NCI-H526 (cell line): ENCODE data around the gene LNP1.

Experiments
- DNase-seq, 2 experiments: peaks; one replicate each; lab custom pipeline; 2025; lab: John Stamatoyannopoulos, UW

Gene LNP1

GRCh38 chr3:100399341-100400071, 1.8 kb upstream of the LNP1 start:
- no peak for DNase-seq

DNA sequence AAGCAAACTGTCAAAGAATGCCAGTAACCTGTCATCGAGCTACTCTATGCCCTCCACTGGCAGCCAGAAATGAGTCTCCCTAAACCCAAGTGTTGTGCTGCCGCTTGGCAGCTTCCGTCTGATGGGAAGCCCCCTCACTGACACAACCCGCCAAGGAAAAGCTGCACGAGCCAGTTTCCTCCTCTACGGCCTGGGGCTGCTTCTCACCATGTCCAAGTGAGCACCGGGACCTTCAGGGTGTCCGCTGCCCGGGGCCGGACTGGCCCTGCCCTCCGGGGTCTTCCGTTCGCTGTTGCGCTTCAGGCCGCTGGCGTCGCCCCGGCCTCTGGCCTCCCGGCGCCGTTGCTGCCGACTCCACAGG, 940 bp upstream of the LNP1 start:
- peak in 1 of 2 experiments; percentile 46 for DNase-seq

- DNase-seq: peak; percentile 61 to 76
These were observed 319 bp downstream of the LNP1 start for GRCh38 chr3:100401674-100402041.

DNA sequence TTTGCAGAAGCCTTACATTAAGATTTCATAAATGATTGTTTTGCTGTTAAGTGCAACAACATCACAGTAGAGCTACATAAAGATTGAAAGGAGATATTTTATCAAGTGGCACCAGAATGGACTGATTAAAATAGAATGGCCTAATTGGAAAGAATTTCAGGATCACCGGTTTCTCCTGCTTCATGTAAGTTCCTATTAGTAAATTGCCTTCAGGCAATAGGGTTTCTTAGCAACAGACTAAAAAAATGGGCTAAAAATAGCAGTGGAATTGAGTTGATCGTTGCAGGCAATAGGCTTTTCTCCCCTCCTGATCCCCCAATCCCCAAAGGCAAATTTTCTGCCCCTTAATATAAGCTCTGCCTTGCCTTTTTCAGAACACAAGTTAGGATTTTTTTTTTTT, 917 bp downstream of the LNP1 start:
- peak; percentile 34 to 41 for DNase-seq

DNA sequence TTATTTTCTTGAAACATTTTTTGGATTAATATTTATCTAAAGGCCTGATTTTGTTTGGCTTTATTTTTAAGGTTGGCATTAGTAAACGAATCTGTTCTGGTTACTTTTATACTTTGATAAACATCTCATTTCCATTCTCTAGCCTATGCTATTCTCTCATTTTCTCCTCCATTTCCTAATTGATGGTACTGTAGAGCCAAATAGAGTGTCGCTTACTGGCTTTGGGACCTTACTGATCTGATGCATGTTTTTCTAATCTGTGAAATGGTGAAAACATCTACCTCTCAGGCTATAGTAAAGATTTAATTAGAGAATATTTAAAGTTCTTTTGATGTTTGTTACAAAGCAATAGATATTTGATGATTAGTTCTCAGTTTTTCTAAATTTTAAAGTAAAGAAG, 1.6 kb downstream of the LNP1 start:
- DNase-seq: peak in 1 of 2 experiments; percentile 15

GRCh38 chr3:100403362-100404249, 2.3 kb downstream of the LNP1 start:
- peak in 1 of 2 experiments; percentile 16 for DNase-seq

- no peak for DNase-seq
These were observed 2.9 kb downstream of the LNP1 start for GRCh38 chr3:100404250-100404548.

GRCh38 chr3:100407164-100407563, 5.8 kb downstream of the LNP1 start:
- DNase-seq: no peak

DNA sequence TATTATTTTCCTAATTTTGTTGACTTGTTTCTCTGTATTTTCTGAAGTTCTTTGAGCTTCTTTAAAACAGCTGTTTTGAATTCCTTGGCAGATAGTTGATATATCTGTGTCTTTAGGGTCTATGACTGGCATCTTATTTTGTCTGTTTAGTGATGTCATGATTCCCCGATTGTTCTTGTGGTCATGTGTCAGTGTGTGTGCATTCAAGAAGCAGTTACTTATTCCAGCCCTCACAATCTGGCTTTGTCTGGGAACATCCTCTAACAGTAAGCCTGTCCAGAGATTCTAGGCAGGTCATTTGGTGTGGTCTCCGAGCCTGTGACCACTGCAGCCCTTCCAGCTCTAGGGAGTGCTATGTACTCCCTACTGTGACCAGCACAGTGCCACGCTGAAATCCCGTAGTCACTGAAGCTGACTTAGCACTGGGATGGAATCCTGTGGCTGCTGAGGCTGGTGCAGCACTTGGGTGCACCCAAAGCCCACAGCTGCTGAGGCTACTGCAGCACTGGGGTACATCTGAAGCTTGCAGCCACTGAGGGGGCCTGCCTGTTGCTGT, 6.7 kb downstream of the LNP1 start:
- no peak for DNase-seq

DNA sequence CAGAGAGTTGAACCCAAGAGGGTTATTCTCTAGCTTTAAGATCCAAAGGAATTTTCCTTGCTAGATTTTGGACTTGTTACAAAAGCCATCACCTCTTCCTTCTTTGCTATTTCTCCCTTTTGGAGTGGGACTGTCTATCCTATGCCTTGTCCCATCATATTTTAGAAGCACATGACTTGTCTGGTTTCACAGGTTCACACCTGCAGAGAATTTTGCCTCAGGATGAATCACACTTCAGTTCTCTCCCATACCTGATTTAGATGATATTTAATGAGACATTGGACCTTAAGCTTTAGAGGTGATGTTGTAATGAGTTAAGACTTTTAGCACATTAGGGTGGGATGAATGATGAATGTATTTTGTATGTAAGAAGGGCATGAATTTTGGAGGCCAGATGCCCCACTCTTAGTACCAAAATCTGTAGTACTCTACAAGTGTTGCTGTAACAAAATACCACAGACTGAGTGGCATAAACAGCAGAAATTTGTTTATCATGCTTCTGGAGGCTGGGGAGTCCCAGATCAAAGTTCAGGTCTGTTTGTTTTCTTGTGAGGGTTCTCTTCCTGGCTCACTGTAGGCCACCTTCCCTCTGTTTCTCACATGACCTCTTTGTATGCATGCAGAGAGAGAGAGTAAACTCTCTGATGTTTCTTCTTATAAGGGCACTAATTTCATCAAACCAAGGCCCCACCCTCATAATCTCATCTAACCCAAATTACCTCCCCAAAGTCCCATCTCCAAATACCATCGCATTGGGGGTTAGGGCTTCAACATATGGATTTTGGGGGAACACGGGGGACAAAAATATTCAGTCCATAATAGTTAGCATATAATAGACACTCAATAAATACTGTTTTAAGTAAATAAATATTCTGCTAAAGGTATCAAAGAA, 10.0 kb downstream of the LNP1 start:
- no peak for DNase-seq

DNA sequence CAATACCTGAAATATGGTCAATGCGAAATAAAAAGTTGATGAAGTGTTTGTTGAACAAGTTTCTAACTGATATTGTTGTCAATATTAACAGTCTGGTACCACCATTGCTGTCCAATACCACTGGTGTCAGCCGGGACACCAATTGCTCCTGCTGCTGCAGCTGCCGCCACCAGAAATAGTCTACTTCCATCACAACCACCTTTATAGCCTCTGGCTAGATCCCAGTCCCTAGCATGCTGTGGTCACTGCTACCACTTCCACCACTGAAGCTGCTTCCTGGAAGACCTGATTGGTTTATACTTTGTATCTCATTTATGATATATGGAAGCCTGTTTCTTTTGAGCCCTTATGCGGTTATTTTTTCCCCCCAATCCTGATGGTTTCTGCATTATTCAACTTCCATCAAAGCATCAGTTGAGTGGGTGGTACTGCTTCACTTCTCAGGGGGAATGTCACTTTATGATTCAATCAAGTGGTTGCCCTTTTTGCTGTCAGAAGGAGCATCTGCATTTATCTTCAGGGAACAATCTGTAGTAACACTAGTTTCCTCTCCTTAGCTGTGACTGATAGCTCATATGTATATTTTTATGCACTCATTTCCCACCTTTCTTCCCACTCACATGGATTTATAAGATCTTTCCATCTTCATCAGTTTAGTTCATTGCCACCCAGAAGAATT, 11.7 kb downstream of the LNP1 start:
- DNase-seq: no peak

DNA sequence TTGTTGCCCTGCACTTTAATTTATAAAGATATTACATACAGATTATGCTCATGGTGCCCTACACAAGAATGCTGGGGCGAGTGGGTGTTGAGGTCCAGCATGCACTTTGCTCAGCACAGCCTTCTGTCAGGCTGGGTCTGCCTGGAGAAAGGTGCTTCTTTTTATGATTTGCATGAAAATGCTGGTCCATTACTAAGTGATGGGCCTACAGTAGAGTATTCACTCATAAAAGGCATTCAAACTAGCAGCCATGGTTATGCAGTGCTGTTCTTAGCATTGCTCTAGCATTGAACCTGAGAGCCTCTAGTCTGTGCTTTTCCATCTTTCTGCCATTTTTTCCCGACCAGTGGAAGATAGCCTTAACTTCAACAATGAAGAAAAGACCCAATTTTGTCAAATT, 12.3 kb downstream of the LNP1 start:
- DNase-seq: no peak

- DNase-seq: no peak
These were observed 14.8 kb downstream of the LNP1 start for GRCh38 chr3:100416176-100416575.

DNA sequence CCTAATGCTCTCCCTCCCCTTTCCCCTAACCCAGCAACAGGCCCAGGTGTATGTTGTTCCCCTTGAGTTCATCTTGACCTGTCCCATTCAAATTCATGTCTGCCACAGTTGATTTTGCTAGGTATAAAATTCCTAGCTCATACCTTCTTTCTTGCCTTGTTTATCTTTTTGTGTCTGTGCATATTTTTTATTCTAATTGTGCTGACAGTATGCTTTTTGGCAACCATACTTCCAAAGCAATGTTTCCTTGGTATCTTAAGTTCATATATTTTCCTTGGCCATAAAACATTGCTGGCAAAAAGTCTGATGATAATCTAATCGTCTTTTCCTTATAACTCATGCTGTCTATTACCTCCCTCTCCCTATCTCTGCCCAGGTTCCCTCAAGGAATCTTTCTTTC, 15.5 kb downstream of the LNP1 start:
- no peak for DNase-seq

DNA sequence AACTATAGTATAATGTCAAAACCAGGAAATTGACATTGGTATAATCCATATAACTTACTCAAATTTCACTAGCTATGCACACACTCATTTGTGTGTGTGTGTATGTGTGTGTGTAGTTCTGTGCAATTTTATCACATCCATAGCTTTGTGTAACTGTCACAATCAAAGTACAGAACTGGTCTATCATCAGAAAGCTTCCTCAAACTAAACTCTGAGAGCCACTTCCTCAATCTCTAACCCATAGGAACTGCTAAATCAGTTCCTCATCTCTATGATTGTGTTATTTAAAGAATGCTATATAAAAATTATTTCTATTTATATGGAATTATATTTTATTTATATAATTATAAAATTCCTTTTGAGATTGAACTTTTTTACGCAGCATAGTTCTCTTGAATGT, 18.1 kb downstream of the LNP1 start:
- DNase-seq: no peak

GRCh38 chr3:100420885-100421284, 19.5 kb downstream of the LNP1 start:
- DNase-seq: no peak

GRCh38 chr3:100423611-100424010, 22.3 kb downstream of the LNP1 start:
- no peak for DNase-seq

GRCh38 chr3:100424261-100424660, 22.9 kb downstream of the LNP1 start:
- DNase-seq: no peak

DNA sequence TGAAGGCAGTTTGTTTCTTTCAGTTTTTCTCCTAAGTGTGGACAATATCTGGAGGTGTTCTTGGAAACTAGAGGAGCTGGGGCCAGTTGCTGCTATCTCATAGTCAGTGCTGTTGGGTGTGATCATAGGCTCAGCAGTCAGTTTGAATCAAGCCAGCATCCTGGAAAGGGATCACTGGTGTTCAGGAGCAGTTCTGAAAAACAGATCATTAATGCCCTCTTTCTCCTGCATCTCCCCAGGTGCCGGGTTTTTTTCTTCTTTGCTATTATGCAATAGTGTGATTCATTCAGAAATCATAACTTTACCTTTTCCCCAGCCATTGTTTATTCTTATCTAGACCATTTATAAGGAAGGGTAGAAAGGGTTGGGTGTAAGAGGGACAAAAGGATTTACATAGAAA, 24.0 kb downstream of the LNP1 start:
- DNase-seq: no peak

DNA sequence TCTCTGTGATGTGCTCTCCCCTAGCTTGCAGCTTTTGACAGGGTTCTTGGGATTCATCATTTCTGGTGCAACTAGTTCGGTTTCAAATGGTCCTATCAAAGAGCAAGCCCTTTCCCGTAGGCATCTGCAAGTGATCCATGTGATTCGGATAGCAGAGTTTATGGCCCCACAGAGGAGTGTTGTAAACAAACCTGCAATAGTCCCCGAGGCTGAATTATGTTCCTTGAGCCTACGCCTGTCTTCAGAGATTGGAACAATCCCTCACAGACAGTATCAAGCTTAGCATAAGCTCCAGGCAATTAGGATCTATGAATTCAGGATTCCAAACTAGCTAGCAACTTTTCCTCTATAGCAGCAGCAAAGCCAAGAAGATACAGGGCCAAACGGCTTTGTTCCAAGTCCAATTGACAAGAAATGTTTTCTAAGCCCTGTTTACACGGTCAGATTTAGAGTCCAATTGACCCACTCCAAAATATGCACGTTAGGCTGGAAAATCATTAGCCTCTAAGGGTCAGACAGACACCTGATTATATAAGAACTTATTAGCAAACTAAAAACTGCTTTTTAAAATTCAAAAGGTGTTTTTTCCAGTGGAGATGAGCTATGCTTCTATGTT, 24.8 kb downstream of the LNP1 start:
- no peak for DNase-seq

GRCh38 chr3:100427699-100428098, 26.4 kb downstream of the LNP1 start:
- no peak for DNase-seq
